OCI-LY3 (cell line): ENCODE measurements around the gene SMIM32.

Source experiments
- H2AFZ ChIP-seq: fragments of 200-600, 300-600 bp; shearing (Covaris generic); 2 replicates; pipeline ENCODE4 v1.6.0; 2014; ENCODE audit warnings: antibody characterized with exemption, low read depth, low read length
- H3K27ac ChIP-seq: fragments of 200-600, 300-600 bp; sonication (generic); 2 replicates; pipeline ENCODE4 v1.5.1; 2014; ENCODE audit warnings: mild to moderate bottlenecking, low read length, moderate library complexity, mixed read lengths
- H3K27me3 ChIP-seq: fragments of 200-600, 300-600 bp; sonication (generic); 2 replicates; pipeline ENCODE4 v1.6.1; 2014; ENCODE audit warnings: low read depth, low read length, mixed read lengths
- H3K36me3 ChIP-seq: fragments of 200-600, 300-600 bp; sonication (generic); replicated peaks from 2 replicates; pipeline ENCODE3; 2014; ENCODE audit warnings: low read depth, low read length, mixed read lengths
- H3K4me1 ChIP-seq: fragments of 300-600, 200-600 bp; sonication (generic); 2 replicates; pipeline ENCODE4 v1.6.1; 2014; ENCODE audit warnings: low read length, mixed read lengths
- H3K4me2 ChIP-seq: fragments of 200-600, 300-600 bp; sonication (generic); 2 replicates; pipeline ENCODE4 v1.6.1; 2014; ENCODE audit warnings: low read length, mixed read lengths
- H3K4me3 ChIP-seq: fragments of 300-600, 200-600 bp; sonication (generic); 2 replicates; pipeline ENCODE4 v1.5.1; 2014; ENCODE audit warnings: antibody characterized with exemption, mild to moderate bottlenecking, low read length, moderate library complexity
- H3K79me2 ChIP-seq: fragments of 300-600, 200-600 bp; shearing (Covaris generic); 2 replicates; pipeline ENCODE4 v1.6.1; 2014; ENCODE audit warnings: mild to moderate bottlenecking, low read length, mixed read lengths
- H3K9ac ChIP-seq: fragments of 300-600, 200-600 bp; shearing (Covaris generic); 2 replicates; pipeline ENCODE4 v1.6.0; 2014; ENCODE audit warnings: mild to moderate bottlenecking, low read length, moderate library complexity
- H3K9me3 ChIP-seq: fragments of 200-600, 300-600 bp; shearing (Covaris generic); 2 replicates; pipeline ENCODE4 v1.6.1; 2014; ENCODE audit warnings: low read length, mixed read lengths; ENCODE audit not compliant: insufficient read depth
- H4K20me1 ChIP-seq: fragments of 200-600, 300-600 bp; sonication (generic); 2 replicates; pipeline ENCODE4 v1.6.1; 2016; ENCODE audit warnings: low read length, mixed read lengths; ENCODE audit not compliant: insufficient read depth
- CTCF ChIP-seq: fragments of 200-600, 300-600 bp; sonication (generic); IDR thresholded peaks from 2 replicates; pipeline ENCODE4 v1.5.1; 2014; ENCODE audit warnings: antibody characterized with exemption, low read length, low read depth
- EZH2phosphoT487 ChIP-seq: fragments of 200-600 bp; shearing (Covaris generic); IDR thresholded peaks from 2 replicates; pipeline ENCODE4 v1.6.1; 2018; ENCODE audit warnings: antibody characterized with exemption, mixed run types, low read depth

Gene SMIM32

GRCh38 chr5:136205941-136206340 is 13.0 kb upstream of the SMIM32 start:
- no peak overlapping the region for H2AFZ ChIP-seq
- H3K9ac ChIP-seq, result no peak overlapping the region
- H3K4me1 ChIP-seq, result no peaks in the 10 kb centered on the region
- no peaks in the 10 kb centered on the region for H3K79me2 ChIP-seq
- no peaks in the 10 kb centered on the region for H3K36me3 ChIP-seq
- H3K27me3 ChIP-seq, result no peaks in the 10 kb centered on the region; the same call in 1 of the 2 replicates
- H3K4me2 ChIP-seq, result no peak overlapping the region
- no peak for TF ChIP-seq CTCF
- TF ChIP-seq EZH2phosphoT487, result no peak
- no peak overlapping the region for H3K4me3 ChIP-seq
- H3K27ac ChIP-seq, result no peak overlapping the region
- no peaks in the 10 kb centered on the region for H3K9me3 ChIP-seq
- H4K20me1 ChIP-seq, result no peaks in the 10 kb centered on the region

GRCh38 chr5:136205061-136205702 is 12.2 kb upstream of the SMIM32 start:
- Histone ChIP-seq H3K4me2 (no peak overlapping the region), H4K20me1 (no peaks in the 10 kb centered on the region), H3K27me3 (no peaks in the 10 kb centered on the region), H3K4me1 (no peaks in the 10 kb centered on the region), H3K27ac (no peak overlapping the region), H2AFZ (no peak overlapping the region), H3K36me3 (no peaks in the 10 kb centered on the region), H3K4me3 (no peak overlapping the region), H3K9me3 (no peaks in the 10 kb centered on the region), H3K9ac (no peak overlapping the region), H3K79me2 (no peaks in the 10 kb centered on the region)
- no peak for TF ChIP-seq CTCF
- no peak for TF ChIP-seq EZH2phosphoT487

GRCh38 chr5:136203303-136203922 is 10.5 kb upstream of the SMIM32 start:
- Histone ChIP-seq H3K9ac (no peak overlapping the region), H4K20me1 (no peaks in the 10 kb centered on the region), H3K27me3 (no peaks in the 10 kb centered on the region), H2AFZ (no peak overlapping the region), H3K4me2 (no peak overlapping the region), H3K4me1 (no peaks in the 10 kb centered on the region), H3K79me2 (no peaks in the 10 kb centered on the region), H3K27ac (no peak overlapping the region), H3K9me3 (no peaks in the 10 kb centered on the region), H3K4me3 (no peak overlapping the region), H3K36me3 (no peaks in the 10 kb centered on the region)
- TF ChIP-seq CTCF (no peak), EZH2phosphoT487 (no peak)

GRCh38 chr5:136202469-136203205 is 9.7 kb upstream of the SMIM32 start:
- Histone ChIP-seq H3K4me1 (no peaks in the 10 kb centered on the region), H3K79me2 (no peaks in the 10 kb centered on the region), H3K4me2 (no peak overlapping the region), H3K9me3 (no peaks in the 10 kb centered on the region), H4K20me1 (no peaks in the 10 kb centered on the region), H3K27ac (no peak overlapping the region), H3K4me3 (no peak overlapping the region), H3K36me3 (no peaks in the 10 kb centered on the region), H3K27me3 (no peaks in the 10 kb centered on the region), H3K9ac (no peak overlapping the region), H2AFZ (no peak overlapping the region)
- TF ChIP-seq EZH2phosphoT487, result no peak
